Measurements from ENCODE around the gene NEMP1. TPM values are rescaled to one million over a fixed set of nuclear protein-coding genes. Genes with fewer than 3 reads are reported as not detected.

Gene NEMP1
- total and polyA plus RNA-seq, 10 of the 15 experiments (the other 5 are each of a cell fraction or from before 2014, with no cell fraction given): 4.0 to 45.9 (median 19.8) TPM

DNA sequence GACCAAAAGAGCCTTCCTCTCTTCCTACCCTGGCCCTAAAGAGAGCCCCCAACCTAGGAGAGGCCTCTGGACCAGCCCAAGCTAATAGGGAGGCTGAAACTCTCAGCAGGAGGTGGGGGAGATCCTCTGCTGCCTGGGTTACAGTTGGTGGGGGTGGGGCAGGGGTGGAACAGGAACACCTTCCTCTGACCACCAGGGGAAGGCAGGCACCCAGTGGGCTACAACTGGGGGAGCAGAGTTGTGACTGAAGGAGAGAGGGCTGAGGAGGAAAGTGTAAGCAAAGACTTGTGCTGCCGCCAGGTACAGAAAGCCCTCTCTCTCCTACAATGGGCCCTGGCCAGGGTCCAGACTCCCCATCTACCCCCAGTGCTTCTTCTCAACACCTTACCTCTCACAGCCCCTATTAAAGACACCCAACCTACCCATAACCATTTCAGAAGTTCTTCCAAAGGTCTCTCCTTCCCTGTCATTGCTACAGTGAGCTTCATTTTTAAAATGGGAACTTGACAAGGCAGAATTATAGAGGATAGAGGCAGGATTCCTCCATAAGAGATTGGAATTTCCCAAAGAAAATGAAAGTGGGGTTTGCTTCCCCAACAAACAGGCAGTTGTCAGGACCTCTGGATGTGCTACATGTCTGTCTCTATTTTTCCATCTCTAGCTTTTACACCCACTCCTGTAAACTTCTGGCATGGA, 30.0 kb downstream of the NEMP1 start (continued):
- TF ChIP-seq CHD2 (IDR thresholded peaks at IDR 0.05; ENCODE audit: borderline replicate concordance, low read depth, low read length): no peak
- TF ChIP-seq POU2F2 (IDR thresholded peaks at IDR 0.05; ENCODE audit: borderline replicate concordance, low read depth, low read length): no peak
- no peak for TF ChIP-seq KDM1A (IDR thresholded peaks at IDR 0.05; ENCODE audit: borderline replicate concordance)

DNA sequence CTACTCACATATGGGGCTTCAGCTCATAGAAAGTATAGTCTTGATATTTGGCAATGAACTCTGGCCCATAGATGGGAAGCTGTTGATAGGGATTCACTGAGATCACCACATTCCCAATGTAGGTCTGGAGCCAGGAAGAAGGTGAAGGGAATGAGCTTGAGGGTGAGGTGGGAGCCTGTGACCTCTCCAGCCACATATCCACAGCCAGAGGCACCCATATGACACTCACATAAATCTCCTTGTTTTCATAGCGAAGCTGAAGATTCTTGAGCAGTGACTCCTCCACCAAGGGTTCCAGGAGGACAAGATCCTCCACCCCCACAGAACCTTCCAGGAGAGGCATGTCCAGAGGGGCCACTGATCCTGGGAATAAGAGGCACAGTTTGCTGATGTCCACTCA, 30.6 kb downstream of the NEMP1 start:
- DNase-seq (ENCODE audit: low read depth, low spot score): no peak
- FAIRE-seq: no peak
- ChIA-PET SMC1A (ENCODE audit: uncharacterized antibody, unreplicated experiment) (interaction anchor here (0.9 to 2.1 kb wide), 3 partner anchors 12 to 60 kb away, joined by 3 to 5 read pairs (median 3); no protein-coding TSS in a partner anchor), RAD21 (ENCODE audit: unreplicated experiment) (no interaction called here), CTCF (interaction anchor here (1.0 to 2.5 kb wide), 5 partner anchors 11 to 64 kb away, joined by 3 to 9 read pairs (median 5); no protein-coding TSS in a partner anchor), POLR2A (interaction anchor here (0.6 kb wide), 1 partner anchor 33 kb away, joined by 3 read pairs; no protein-coding TSS in a partner anchor)
- 95% methylated on average over 1 of the region's 1 CpG for WGBS (ENCODE audit: insufficient coverage, insufficient replicate concordance, low lambda C conversion rate, missing lambda C conversion rate)
- ATAC-seq: no peak
- H3K27ac ChIP-seq (ENCODE audit: control insufficient read depth, insufficient read depth): no peak overlapping the region
- H3K36me3 ChIP-seq (ENCODE audit: control insufficient read depth in 2 of 2, insufficient read depth in 2 of 2, low read length in 1 of 2): no peaks in the 10 kb centered on the region
- H2AFZ ChIP-seq (ENCODE audit: control insufficient read depth, low read depth, low read length): no peak overlapping the region
- H4K20me1 ChIP-seq (ENCODE audit: control insufficient read depth, insufficient read depth): no peaks in the 10 kb centered on the region
- in situ Hi-C loops (cut with MboI): no loop called here
- no peak overlapping the region for H3K9ac ChIP-seq (ENCODE audit: control insufficient read depth, insufficient read depth, low read length)
- TF ChIP-seq NFYB (IDR thresholded peaks at IDR 0.05; ENCODE audit: insufficient read depth, low read depth, low read length) (no peak), CEBPB (IDR thresholded peaks at IDR 0.05; ENCODE audit: borderline replicate concordance in 1 of 2, low read depth in 2 of 2, low read length in 2 of 2) (no peak), SPI1 (IDR thresholded peaks at IDR 0.05; ENCODE audit: borderline replicate concordance, insufficient read depth, low read depth, low read length) (no peak)
- no peak overlapping the region for H3K4me2 ChIP-seq (ENCODE audit: control insufficient read depth, insufficient read depth)
- no peaks in the 10 kb centered on the region for H3K79me2 ChIP-seq (ENCODE audit: control insufficient read depth, insufficient read depth, low read length)
- no TSS peak for BruUV-seq (replicated peaks)
- H3K4me1 ChIP-seq (ENCODE audit: control insufficient read depth, insufficient read depth, low read length): peaks cover 15% of the 10 kb centered on the region
- no peaks in the 10 kb centered on the region; a peak in 1 of 4 replicates for H3K27me3 ChIP-seq (replicated peaks in 1 of 2; ENCODE audit: control insufficient read depth in 2 of 2, insufficient read depth in 2 of 2, low read length in 1 of 2)
- no peak overlapping the region for H3K4me3 ChIP-seq
- intact Hi-C loops (cut with micrococcal nuclease; ENCODE audit: unreplicated experiment): no loop called here
- H3K9me3 ChIP-seq (replicated peaks; ENCODE audit: control insufficient read depth, insufficient read depth, low read length): no peaks in the 10 kb centered on the region; the same call in 2 of the 3 replicates
